Spleen (tissue), 11 donors: Measurements from ENCODE around the gene LIMA1. TPM values are rescaled to one million over a fixed set of nuclear protein-coding genes. Genes with fewer than 3 reads are reported as not detected.

Experiments
- DNase-seq: peaks from one replicate; pipeline ENCODE4 v3.0.0-alpha.2; 2020
- H3K27ac ChIP-seq, 8 donors: fragments of 200-600 bp; sonication (generic) in 7 of 8; 1 replicate in 4 of 8; 2 replicates in 4 of 8; pipeline versions ENCODE4 v1.5.0 to v1.8.0; 2016 to 2021; ENCODE audit warnings: inconsistent platforms in 4 of 8, mild to moderate bottlenecking in 4 of 8, moderate library complexity in 1 of 8
- H3K27me3 ChIP-seq, 7 donors: fragments of 200-600 bp; sonication (generic) in 6 of 7; replicated peaks in 1 of 7; 1 replicate in 4 of 7; 2 replicates in 3 of 7; pipeline versions ENCODE4 v1.5.0 to v1.8.0; 2016 to 2021; ENCODE audit warnings: inconsistent platforms in 3 of 7, mild to moderate bottlenecking in 1 of 7
- H3K36me3 ChIP-seq, 6 donors: fragments of 200-600 bp; sonication (generic) in 5 of 6; 1 replicate in 4 of 6; 2 replicates in 2 of 6; pipeline versions ENCODE4 v1.5.0 to v1.8.0; 2016 to 2021; ENCODE audit warnings: inconsistent platforms in 2 of 6
- H3K4me1 ChIP-seq, 6 donors: fragments of 200-600 bp; sonication (generic) in 5 of 6; 1 replicate in 3 of 6; 2 replicates in 3 of 6; pipeline versions ENCODE4 v1.5.0 to v1.8.0; 2016 to 2021; ENCODE audit warnings: inconsistent platforms in 3 of 6
- H3K4me3 ChIP-seq, 8 donors: fragments of 200-600 bp; sonication (generic) in 7 of 8; 1 replicate in 4 of 8; 2 replicates in 4 of 8; pipeline versions ENCODE4 v1.5.0 to v1.8.0; 2016 to 2021; ENCODE audit warnings: inconsistent platforms in 4 of 8, mild to moderate bottlenecking in 4 of 8, moderate library complexity in 2 of 8
- H3K9me3 ChIP-seq, 8 donors: fragments of 200-600 bp; sonication (generic) in 7 of 8; 1 replicate in 4 of 8; 2 replicates in 4 of 8; pipeline versions ENCODE4 v1.5.0 to v1.8.0; 2016 to 2021; ENCODE audit warnings: inconsistent platforms in 4 of 8
- POLR2A ChIP-seq, 3 donors: fragments of 450-650 bp; IDR thresholded peaks; one replicate each; pipeline ENCODE4 v1.5.1; 2017; ENCODE audit warnings: antibody characterized with exemption in 3 of 3, mild to moderate bottlenecking in 1 of 3
- POLR2AphosphoS5 ChIP-seq, 3 donors: sonication (generic); formaldehyde crosslinking; IDR thresholded peaks; one replicate each; pipeline ENCODE4 v1.5.1; 2017; ENCODE audit warnings: antibody characterized with exemption in 3 of 3
- WGBS, 5 donors: extraction: QIAGEN DNeasy Blood & Tissue Kit in 3 of 5; methylation state at CpG; one replicate each; pipeline versions ENCODE4 v1.1.5 to v1.1.7; 2013 to 2018; 5-methylcytosine and 5-hydroxymethylcytosine counted together
- intact Hi-C: fragments of 100-400 bp; cut with DNase I; formaldehyde crosslinking; loops from one replicate; pipeline ENCODE4 v1.15.0; 2023; ENCODE audit warnings: low total_unique reads
- polyA plus RNA-seq, 3 donors: library from polyadenylated mRNA; stranded (reverse); fragments of 200-250 nt; gene quantifications; one replicate each; pipeline ENCODE4 v1.2.1, GENCODE V29; 2013
- total RNA-seq, 7 donors: library from RNA; depleted of rRNA in 3 of 7; stranded (reverse); fragments of >200 nt in 3 of 7; fragmentation: NEBNext Ultra II Directional in 4 of 7; extraction: Animal tissue kit (Norgen Biotek cat#: 25700) in 4 of 7; gene quantifications; one replicate each; pipeline versions ENCODE4 v1.1.0 to v1.2.1, GENCODE V29; 2016 to 2021
- TF ChIP-seq, protein P1 (sequence below), 11 experiments: fragments of 200-600 bp in 7 of 11; fragments of 450-650 bp in 4 of 11; sonication (generic) in 4 of 11; IDR thresholded peaks in 8 of 11; conservative IDR thresholded peaks in 3 of 11; 1 replicate in 7 of 11; 2 replicates in 4 of 11; pipeline versions ENCODE4 v1.4.0 to v1.8.0; 2016 to 2021; ENCODE audit warnings: antibody characterized with exemption in 11 of 11, inconsistent platforms in 4 of 11, mild to moderate bottlenecking in 1 of 11
- donor health status: healthy with polysubstance abuse.
- donor health status: DM: no; HTN: no; CAD: no; lungs with moderate emphysema.
- donor health status: DM: no; HTN: no; CAD: no.
- donor health status: Bipolar disorder and iron deficiency.
- donor health status: healthy.
- donor health status: DM: no; HTN: no; CAD: no.
- donor health status: DM: yes; HTN: yes; CAD: no.

LIMA1 gene
- total and polyA plus RNA-seq, 10 donors = 15.3 to 102 (median 61.2) TPM

DNA sequence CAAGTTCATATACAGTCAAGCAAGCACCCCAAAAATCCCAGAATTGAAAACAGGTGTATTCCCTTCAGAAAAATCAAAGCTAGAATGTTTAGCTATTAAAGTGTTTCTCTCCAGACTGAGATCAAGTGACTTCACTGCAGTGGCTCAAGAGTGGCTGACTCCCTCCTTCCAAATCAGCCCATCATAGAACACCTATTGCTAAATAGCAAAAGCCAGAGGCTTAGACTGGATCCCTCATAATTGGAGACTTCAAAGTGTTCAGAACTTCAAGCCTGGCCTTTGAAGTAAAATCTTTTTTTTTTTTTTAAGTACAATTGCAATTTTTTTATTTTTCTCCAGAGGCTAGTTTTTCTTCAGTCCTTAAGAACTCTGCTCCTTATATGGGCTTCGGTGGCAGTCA, 66.1 kb downstream of the LIMA1 start:
- peaks cover 20 to 79% (median 42%) of the 10 kb centered on the region in 6 donors for H3K4me1 ChIP-seq
- H3K9me3 ChIP-seq = no peaks in the 10 kb centered on the region
- intact Hi-C loops = no loop called here

GRCh38 chr12:50215033-50215432, 68.3 kb downstream of the LIMA1 start:
- Histone ChIP-seq H3K36me3 (peaks cover 0 to 9% (median 0%) of the 10 kb centered on the region in 6 donors), H3K9me3 (no peaks in the 10 kb centered on the region), H3K27me3 (no peaks in the 10 kb centered on the region), H3K4me3 (no peak overlapping the region), H3K4me1 (peaks cover 13 to 79% (median 42%) of the 10 kb centered on the region in 6 donors), H3K27ac (peak overlapping the region in 4 of 8 donors; percentile 21 to 83 (median 55))
- WGBS, 5 donors = 74 to 86% (median 79%) methylated on average over 3 of the region's 3 CpGs
- intact Hi-C loops = no loop called here
- TF ChIP-seq, protein P1, sequence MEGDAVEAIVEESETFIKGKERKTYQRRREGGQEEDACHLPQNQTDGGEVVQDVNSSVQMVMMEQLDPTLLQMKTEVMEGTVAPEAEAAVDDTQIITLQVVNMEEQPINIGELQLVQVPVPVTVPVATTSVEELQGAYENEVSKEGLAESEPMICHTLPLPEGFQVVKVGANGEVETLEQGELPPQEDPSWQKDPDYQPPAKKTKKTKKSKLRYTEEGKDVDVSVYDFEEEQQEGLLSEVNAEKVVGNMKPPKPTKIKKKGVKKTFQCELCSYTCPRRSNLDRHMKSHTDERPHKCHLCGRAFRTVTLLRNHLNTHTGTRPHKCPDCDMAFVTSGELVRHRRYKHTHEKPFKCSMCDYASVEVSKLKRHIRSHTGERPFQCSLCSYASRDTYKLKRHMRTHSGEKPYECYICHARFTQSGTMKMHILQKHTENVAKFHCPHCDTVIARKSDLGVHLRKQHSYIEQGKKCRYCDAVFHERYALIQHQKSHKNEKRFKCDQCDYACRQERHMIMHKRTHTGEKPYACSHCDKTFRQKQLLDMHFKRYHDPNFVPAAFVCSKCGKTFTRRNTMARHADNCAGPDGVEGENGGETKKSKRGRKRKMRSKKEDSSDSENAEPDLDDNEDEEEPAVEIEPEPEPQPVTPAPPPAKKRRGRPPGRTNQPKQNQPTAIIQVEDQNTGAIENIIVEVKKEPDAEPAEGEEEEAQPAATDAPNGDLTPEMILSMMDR (IDR thresholded peaks at IDR 0.05 in 8 of 11, conservative IDR thresholded peaks at IDR 0.05 in 3 of 11) = no peak
- TF ChIP-seq POLR2A (IDR thresholded peaks at IDR 0.05) (no peak), POLR2AphosphoS5 (IDR thresholded peaks at IDR 0.05) (no peak)
- no peak for DNase-seq

More for the DNA sequence above, 66.1 kb downstream of the LIMA1 start:
- Histone ChIP-seq H3K4me3 (no peak overlapping the region), H3K27me3 (no peaks in the 10 kb centered on the region), H3K27ac (no peak overlapping the region), H3K36me3 (peaks cover 0 to 9% (median 0%) of the 10 kb centered on the region in 6 donors)
- TF ChIP-seq, protein P1 (IDR thresholded peaks at IDR 0.05 in 8 of 11, conservative IDR thresholded peaks at IDR 0.05 in 3 of 11) = no peak
- TF ChIP-seq POLR2A (IDR thresholded peaks at IDR 0.05) = no peak
- no peak for TF ChIP-seq POLR2AphosphoS5 (IDR thresholded peaks at IDR 0.05)
- 94 to 100% (median 97%) methylated on average over 1 of the region's 1 CpG for WGBS, 5 donors
- DNase-seq = no peak

DNA sequence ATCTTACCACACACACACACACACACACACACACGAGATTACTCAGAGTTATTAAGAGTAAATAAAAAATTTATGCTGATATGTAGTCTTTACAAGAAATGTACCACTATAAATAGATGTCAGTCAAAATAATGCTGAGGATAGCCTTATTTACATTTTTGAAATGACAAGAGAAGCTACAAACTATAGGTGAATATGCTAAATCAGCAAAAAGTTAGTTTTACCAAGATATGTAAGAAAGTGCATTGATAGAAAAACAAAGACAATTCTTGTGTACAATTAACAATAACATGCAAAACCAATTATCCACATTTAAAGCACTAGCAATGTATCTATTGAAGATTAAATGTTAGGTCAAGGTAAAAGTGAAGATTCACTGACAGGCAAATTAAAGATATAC, 69.3 kb downstream of the LIMA1 start:
- intact Hi-C loops = no loop called here

DNA sequence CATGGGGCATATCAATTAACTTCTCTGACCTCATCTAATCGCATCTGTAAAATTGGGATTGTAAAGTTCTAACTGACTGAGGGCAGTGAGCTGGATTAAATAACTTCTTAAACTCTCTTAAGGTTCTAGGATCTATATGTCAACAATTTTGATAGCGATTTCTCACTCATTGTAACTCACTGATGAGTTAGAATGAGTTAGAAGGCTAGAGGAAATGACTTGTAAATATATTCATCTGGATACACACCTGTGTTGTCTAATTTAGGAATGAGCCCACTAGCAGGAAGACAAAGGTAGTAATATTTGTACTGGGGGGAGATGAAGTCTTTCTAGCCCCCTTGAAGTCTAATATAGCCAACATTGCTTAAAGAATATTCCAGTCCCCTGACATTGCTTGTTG, 69.9 kb downstream of the LIMA1 start:
- intact Hi-C loops = no loop called here
- H3K27ac ChIP-seq = peak overlapping the region; percentile 55 to 83 (median 78)
- TF ChIP-seq, protein P1 (IDR thresholded peaks at IDR 0.05 in 8 of 11, conservative IDR thresholded peaks at IDR 0.05 in 3 of 11) = no peak
- TF ChIP-seq POLR2AphosphoS5 (IDR thresholded peaks at IDR 0.05) (no peak), POLR2A (IDR thresholded peaks at IDR 0.05) (no peak)

More for the DNA sequence above, 69.3 kb downstream of the LIMA1 start:
- Histone ChIP-seq H3K27ac (peak overlapping the region in 6 of 8 donors; percentile 16 to 83 (median 78)), H3K36me3 (peaks cover 0 to 9% (median 0%) of the 10 kb centered on the region in 6 donors), H3K4me1 (peaks cover 13 to 73% (median 39%) of the 10 kb centered on the region in 6 donors), H3K4me3 (no peak overlapping the region), H3K9me3 (no peaks in the 10 kb centered on the region), H3K27me3 (no peaks in the 10 kb centered on the region)
- no peak for DNase-seq
- whole genome bisulfite sequencing, 5 donors = 35 to 69% (median 56%) methylated on average over 1 of the region's 1 CpG
- TF ChIP-seq, protein P1 (IDR thresholded peaks at IDR 0.05 in 8 of 11, conservative IDR thresholded peaks at IDR 0.05 in 3 of 11) = no peak
- no peak for TF ChIP-seq POLR2AphosphoS5 (IDR thresholded peaks at IDR 0.05)
- TF ChIP-seq POLR2A (IDR thresholded peaks at IDR 0.05) = no peak

More for the DNA sequence above, 69.9 kb downstream of the LIMA1 start:
- Histone ChIP-seq H3K36me3 (peaks cover 0 to 10% (median 0%) of the 10 kb centered on the region in 6 donors), H3K27me3 (no peaks in the 10 kb centered on the region), H3K9me3 (no peaks in the 10 kb centered on the region), H3K4me1 (peaks cover 13 to 71% (median 39%) of the 10 kb centered on the region in 6 donors), H3K4me3 (no peak overlapping the region)
- DNase-seq = no peak
- 89 to 98% (median 93%) methylated on average over 2 of the region's 2 CpGs for WGBS, 5 donors
